DOHH2 (cell line): ENCODE data around the gene RGS7.

Source experiments
- H3F3A ChIP-seq: fragments of 200-600 bp; sonication (generic), shearing (Covaris generic); 2 replicates; pipeline ENCODE4 v1.6.0; 2016; ENCODE audit warnings: antibody characterized with exemption, mild to moderate bottlenecking; ENCODE audit not compliant: control insufficient read depth, insufficient read depth
- H3K27ac ChIP-seq: fragments of 200-600 bp; sonication (generic); 2 replicates; pipeline ENCODE4 v1.5.1; 2014; ENCODE audit warnings: low read depth, mild to moderate bottlenecking, low read length, moderate library complexity
- H3K27me3 ChIP-seq: fragments of 200-600 bp; sonication (generic); 2 replicates; pipeline ENCODE4 v1.6.1; 2014; ENCODE audit warnings: mild to moderate bottlenecking, low read length, mixed read lengths; ENCODE audit not compliant: control insufficient read depth
- H3K36me3 ChIP-seq: fragments of 200-600 bp; sonication (generic); 2 replicates; pipeline ENCODE4 v1.6.1; 2014; ENCODE audit warnings: mild to moderate bottlenecking, low read length, moderate library complexity, mixed read lengths; ENCODE audit not compliant: control insufficient read depth
- H3K4me1 ChIP-seq: fragments of 200-600 bp; sonication (generic); 2 replicates; pipeline ENCODE4 v1.6.1; 2014; ENCODE audit warnings: mild to moderate bottlenecking, low read length, mixed read lengths; ENCODE audit not compliant: control insufficient read depth
- H3K4me2 ChIP-seq: fragments of 200-600 bp; sonication (generic); 2 replicates; pipeline ENCODE4 v1.6.0; 2014; ENCODE audit warnings: mild to moderate bottlenecking, low read length, moderate library complexity
- H3K4me3 ChIP-seq: fragments of 200-600 bp; sonication (generic); 2 replicates; pipeline ENCODE4 v1.5.1; 2014; ENCODE audit warnings: mild to moderate bottlenecking, low read length, mixed read lengths
- H3K79me2 ChIP-seq: fragments of 200-600 bp; sonication (generic); 2 replicates; pipeline ENCODE4 v1.6.1; 2014; ENCODE audit warnings: mild to moderate bottlenecking, low read length, mixed read lengths; ENCODE audit not compliant: control insufficient read depth
- H3K9me2 ChIP-seq: fragments of 200-600 bp; sonication (generic); replicated peaks from 2 replicates; pipeline ENCODE4 v1.6.1; 2014; ENCODE audit warnings: mild to moderate bottlenecking, low read length, mixed read lengths; ENCODE audit not compliant: control insufficient read depth
- H3K9me3 ChIP-seq: fragments of 200-600 bp; sonication (generic); 2 replicates; pipeline ENCODE4 v1.6.1; 2014; ENCODE audit warnings: antibody characterized with exemption, low read length, mixed read lengths; ENCODE audit not compliant: control insufficient read depth, insufficient read depth
- H4K20me1 ChIP-seq: fragments of 200-600 bp; sonication (generic); 2 replicates; pipeline ENCODE4 v1.6.0; 2014; ENCODE audit warnings: low read depth, mild to moderate bottlenecking, antibody characterized with exemption, low read length, moderate library complexity; ENCODE audit not compliant: control insufficient read depth, insufficient read depth
- EZH2phosphoT487 ChIP-seq: fragments of 200-600 bp; sonication (generic); IDR thresholded peaks from 2 replicates; pipeline ENCODE4 v1.6.1; 2017; ENCODE audit warnings: borderline replicate concordance, mild to moderate bottlenecking, antibody characterized with exemption, low read length, moderate library complexity, mixed read lengths
- TF ChIP-seq, protein P1 (sequence below): fragments of 200-600 bp; sonication (generic); IDR thresholded peaks from one replicate; pipeline ENCODE4 v1.5.1; 2014; ENCODE audit warnings: antibody characterized with exemption, mild to moderate bottlenecking, low read depth, low read length; ENCODE audit not compliant: poor library complexity, severe bottlenecking

The RGS7 gene

DNA sequence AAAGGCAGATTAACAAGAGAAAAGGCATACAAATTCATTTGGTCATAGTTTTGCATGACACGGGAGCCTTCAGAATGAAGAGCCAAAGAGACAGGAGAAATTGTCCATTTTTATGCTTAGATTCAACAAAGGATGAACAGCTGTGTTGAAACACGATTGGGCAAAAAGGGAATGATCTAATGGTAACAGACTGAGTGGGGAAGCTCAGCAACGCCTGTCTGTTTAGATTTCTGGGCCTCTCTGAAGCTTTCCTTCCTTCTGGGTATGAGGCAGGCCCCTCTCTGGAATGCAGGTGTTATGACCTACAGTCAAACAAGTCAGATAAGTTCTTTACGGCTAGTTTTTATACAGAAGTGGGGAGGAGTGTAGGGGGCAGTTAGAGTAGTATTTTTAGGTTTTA, 154.6 kb downstream of the RGS7 start:
- no peaks in the 10 kb centered on the region for H3K79me2 ChIP-seq
- H4K20me1 ChIP-seq, result no peaks in the 10 kb centered on the region
- no peaks in the 10 kb centered on the region for H3K4me1 ChIP-seq
- no peak overlapping the region for H3K4me3 ChIP-seq
- no peaks in the 10 kb centered on the region for H3K9me3 ChIP-seq
- no peak overlapping the region for H3K4me2 ChIP-seq
- no peaks in the 10 kb centered on the region for H3K27me3 ChIP-seq
- no peaks in the 10 kb centered on the region for H3F3A ChIP-seq
- no peak for TF ChIP-seq EZH2phosphoT487
- TF ChIP-seq, protein P1, sequence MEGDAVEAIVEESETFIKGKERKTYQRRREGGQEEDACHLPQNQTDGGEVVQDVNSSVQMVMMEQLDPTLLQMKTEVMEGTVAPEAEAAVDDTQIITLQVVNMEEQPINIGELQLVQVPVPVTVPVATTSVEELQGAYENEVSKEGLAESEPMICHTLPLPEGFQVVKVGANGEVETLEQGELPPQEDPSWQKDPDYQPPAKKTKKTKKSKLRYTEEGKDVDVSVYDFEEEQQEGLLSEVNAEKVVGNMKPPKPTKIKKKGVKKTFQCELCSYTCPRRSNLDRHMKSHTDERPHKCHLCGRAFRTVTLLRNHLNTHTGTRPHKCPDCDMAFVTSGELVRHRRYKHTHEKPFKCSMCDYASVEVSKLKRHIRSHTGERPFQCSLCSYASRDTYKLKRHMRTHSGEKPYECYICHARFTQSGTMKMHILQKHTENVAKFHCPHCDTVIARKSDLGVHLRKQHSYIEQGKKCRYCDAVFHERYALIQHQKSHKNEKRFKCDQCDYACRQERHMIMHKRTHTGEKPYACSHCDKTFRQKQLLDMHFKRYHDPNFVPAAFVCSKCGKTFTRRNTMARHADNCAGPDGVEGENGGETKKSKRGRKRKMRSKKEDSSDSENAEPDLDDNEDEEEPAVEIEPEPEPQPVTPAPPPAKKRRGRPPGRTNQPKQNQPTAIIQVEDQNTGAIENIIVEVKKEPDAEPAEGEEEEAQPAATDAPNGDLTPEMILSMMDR, result no peak
- no peak overlapping the region for H3K27ac ChIP-seq
- no peaks in the 10 kb centered on the region for H3K36me3 ChIP-seq
- H3K9me2 ChIP-seq, result no peaks in the 10 kb centered on the region

DNA sequence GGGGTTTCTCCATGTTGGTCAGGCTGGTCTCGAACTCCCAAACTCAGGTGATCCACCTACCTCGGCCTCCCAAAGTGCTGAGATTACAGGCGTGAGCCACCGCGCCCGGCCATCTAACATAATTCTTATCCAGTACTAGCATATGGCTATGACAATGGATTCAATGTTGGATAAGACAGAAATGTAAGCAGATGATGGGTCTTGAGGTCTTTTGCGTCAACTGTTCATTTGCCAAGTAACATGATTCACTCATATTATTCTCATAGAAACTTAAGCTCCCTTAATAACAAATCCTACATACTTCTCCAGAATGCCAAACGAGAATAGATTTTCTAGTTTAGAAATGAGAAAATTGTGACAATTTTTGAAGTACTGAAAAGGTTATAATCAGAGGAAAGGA, 170.3 kb downstream of the RGS7 start:
- no peak overlapping the region for H3K4me2 ChIP-seq
- TF ChIP-seq, protein P1, result no peak
- no peak for TF ChIP-seq EZH2phosphoT487
- H3K9me3 ChIP-seq, result no peaks in the 10 kb centered on the region
- no peak overlapping the region for H3K4me3 ChIP-seq
- no peaks in the 10 kb centered on the region for H3F3A ChIP-seq
- no peaks in the 10 kb centered on the region for H3K4me1 ChIP-seq
- no peaks in the 10 kb centered on the region for H3K9me2 ChIP-seq
- H3K79me2 ChIP-seq, result no peaks in the 10 kb centered on the region
- H3K36me3 ChIP-seq, result no peaks in the 10 kb centered on the region
- no peaks in the 10 kb centered on the region for H3K27me3 ChIP-seq
- no peak overlapping the region for H3K27ac ChIP-seq
- no peaks in the 10 kb centered on the region for H4K20me1 ChIP-seq

DNA sequence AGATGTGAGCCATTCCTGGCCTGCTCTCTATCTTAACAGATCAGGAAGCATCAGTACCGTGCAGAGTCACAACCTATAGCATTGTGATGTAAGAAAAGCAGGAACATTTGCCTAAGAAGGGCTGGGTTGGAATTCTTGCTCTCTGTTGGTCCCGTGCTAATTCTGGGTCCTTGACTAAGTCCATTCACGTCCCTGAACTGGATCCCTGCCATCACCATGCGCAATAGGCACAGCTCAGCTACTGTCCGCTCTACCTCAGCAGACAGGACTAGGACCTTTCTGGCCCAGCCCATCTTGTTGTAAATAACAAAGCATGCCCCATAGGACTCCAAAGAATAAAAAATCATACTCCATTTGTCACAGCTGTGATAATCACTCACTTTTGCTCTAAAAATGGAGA, 175.0 kb downstream of the RGS7 start:
- Histone ChIP-seq H3K4me2 (no peak overlapping the region), H3K27me3 (no peaks in the 10 kb centered on the region), H3K79me2 (no peaks in the 10 kb centered on the region), H3F3A (no peaks in the 10 kb centered on the region), H3K9me2 (no peaks in the 10 kb centered on the region), H3K36me3 (no peaks in the 10 kb centered on the region), H4K20me1 (no peaks in the 10 kb centered on the region), H3K4me3 (no peak overlapping the region), H3K9me3 (no peaks in the 10 kb centered on the region), H3K27ac (no peak overlapping the region), H3K4me1 (no peaks in the 10 kb centered on the region)
- no peak for TF ChIP-seq EZH2phosphoT487
- TF ChIP-seq, protein P1, result no peak

DNA sequence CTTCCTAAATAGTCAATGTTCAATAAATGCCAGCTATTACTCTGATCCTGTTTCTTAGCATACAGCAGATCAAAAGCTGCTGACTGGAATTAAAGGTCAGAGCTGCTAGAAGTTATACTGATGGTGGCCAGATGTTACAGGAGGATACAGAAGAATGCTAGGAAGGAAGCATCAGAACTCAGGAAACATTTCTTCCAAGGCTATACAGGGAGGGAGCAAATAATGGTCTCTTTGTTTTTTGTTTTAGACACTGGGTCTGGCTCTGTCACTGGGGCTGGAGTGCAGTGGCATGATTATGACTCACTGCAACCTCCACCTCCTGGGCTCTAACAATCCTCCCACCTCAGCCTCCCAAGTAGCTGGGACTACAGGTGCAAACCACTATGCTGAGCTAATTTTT, 175.5 kb downstream of the RGS7 start:
- H3K9me3 ChIP-seq, result no peaks in the 10 kb centered on the region
- H3K36me3 ChIP-seq, result no peaks in the 10 kb centered on the region
- no peaks in the 10 kb centered on the region for H3K79me2 ChIP-seq
- no peaks in the 10 kb centered on the region for H3K27me3 ChIP-seq
- no peak overlapping the region for H3K27ac ChIP-seq
- no peaks in the 10 kb centered on the region for H4K20me1 ChIP-seq
- no peak overlapping the region for H3K4me2 ChIP-seq
- no peaks in the 10 kb centered on the region for H3F3A ChIP-seq
- no peaks in the 10 kb centered on the region for H3K4me1 ChIP-seq
- no peak for TF ChIP-seq EZH2phosphoT487
- TF ChIP-seq, protein P1, result no peak
- no peaks in the 10 kb centered on the region for H3K9me2 ChIP-seq
- no peak overlapping the region for H3K4me3 ChIP-seq
